GM12878 (cell line): ENCODE results near the gene CXCL1. TPM values are rescaled to one million over a fixed set of nuclear protein-coding genes. Genes with fewer than 3 reads are reported as not detected.

ENCODE experiments used
- ATAC-seq: fragments of 200-7000 bp; cut with Tn5 transposase; 3 replicates; pipeline ENCODE4 v1.9.1; 2020; ENCODE audit warnings: mild to moderate bottlenecking, moderate library complexity
- BruUV-seq: library from RNA; stranded (reverse); fragments of 400-500 nt; replicated peaks from 2 replicates; lab custom pipeline; 2021; lab: Mats Ljungman, UMichigan
- CTCF ChIA-PET: fragments of 300-600 bp; sonication (Branson Sonifier 250); formaldehyde crosslinking; extraction: SDS; loops from one replicate; lab custom pipeline; 2021; ENCODE audit warnings: inconsistent platforms; lab: Yijun Ruan, JAX
- POLR2A ChIA-PET: fragments of 350-600 bp; formaldehyde crosslinking; extraction: SDS; loops from one replicate; lab custom pipeline; 2021; ENCODE audit warnings: inconsistent platforms; lab: Charles Lee
- RAD21 ChIA-PET: fragments of 300-600 bp; sonication (Branson Sonifier 250); formaldehyde crosslinking; loops from one replicate; lab custom pipeline; 2023; ENCODE audit warnings: antibody characterized with exemption; ENCODE audit not compliant: unreplicated experiment; lab: Charles Lee
- SMC1A ChIA-PET: fragments of 300-600 bp; sonication (Branson Sonifier 250); formaldehyde crosslinking; loops from one replicate; lab custom pipeline; 2023; ENCODE audit not compliant: unreplicated experiment, uncharacterized antibody; lab: Charles Lee
- DNase-seq: peaks from one replicate; pipeline ENCODE4 v3.0.0-alpha.2; 2011; ENCODE audit warnings: low read depth, low spot score
- FAIRE-seq: peaks from 3 replicates; lab custom pipeline; 2011; peaks lifted over from hg19 to GRCh38; lab: Jason Lieb, UNC
- H2AFZ ChIP-seq: 2 replicates; pipeline ENCODE4 v1.6.0; 2011; ENCODE audit warnings: low read depth, low read length, control low read depth; ENCODE audit not compliant: control insufficient read depth
- H3K27ac ChIP-seq: 2 replicates; pipeline ENCODE4 v1.5.1; 2011; ENCODE audit warnings: control low read depth; ENCODE audit not compliant: control insufficient read depth, insufficient read depth
- H3K27me3 ChIP-seq, 2 experiments: replicated peaks in 1 of 2; 2 replicates each; pipeline versions ENCODE4 v1.6.0 to v1.6.1; 2011; ENCODE audit warnings: low read length in 1 of 2; ENCODE audit not compliant: control insufficient read depth in 2 of 2, insufficient read depth in 2 of 2
- H3K36me3 ChIP-seq, 2 experiments: 2 replicates each; pipeline ENCODE4 v1.5.1; 2011; ENCODE audit warnings: low read length in 1 of 2; ENCODE audit not compliant: control insufficient read depth in 2 of 2, insufficient read depth in 2 of 2
- H3K4me1 ChIP-seq: 2 replicates; pipeline ENCODE4 v1.6.1; 2011; ENCODE audit warnings: mild to moderate bottlenecking, low read length, moderate library complexity, mixed read lengths; ENCODE audit not compliant: control insufficient read depth, insufficient read depth
- H3K4me2 ChIP-seq: 2 replicates; pipeline ENCODE4 v1.6.0; 2011; ENCODE audit warnings: control low read depth; ENCODE audit not compliant: control insufficient read depth, insufficient read depth
- H3K4me3 ChIP-seq: fragments of 200-600 bp; sonication (generic); 2 replicates; pipeline ENCODE4 v1.5.1; 2016
- H3K79me2 ChIP-seq: 2 replicates; pipeline ENCODE4 v1.6.0; 2011; ENCODE audit warnings: low read length; ENCODE audit not compliant: control insufficient read depth, insufficient read depth
- H3K9ac ChIP-seq: 2 replicates; pipeline ENCODE4 v1.8.0; 2011; ENCODE audit warnings: low read length, control low read depth, mixed read lengths; ENCODE audit not compliant: control insufficient read depth, insufficient read depth
- H3K9me3 ChIP-seq: replicated peaks from 3 replicates; pipeline ENCODE4 v1.5.1; 2011; ENCODE audit warnings: mild to moderate bottlenecking, low read length; ENCODE audit not compliant: control insufficient read depth, insufficient read depth
- H4K20me1 ChIP-seq: 2 replicates; pipeline ENCODE4 v1.6.0; 2011; ENCODE audit not compliant: control insufficient read depth, insufficient read depth
- BRCA1 ChIP-seq: IDR thresholded peaks from 2 replicates; pipeline ENCODE4 v1.6.1; 2011; ENCODE audit warnings: low read depth, low read length, improper control_type of control experiment
- CTCF ChIP-seq, 3 experiments: IDR thresholded peaks in 2 of 3; conservative IDR thresholded peaks in 1 of 3; 2 replicates each; pipeline ENCODE4 v1.5.1; 2011; ENCODE audit warnings: low read depth in 3 of 3, low read length in 3 of 3, mild to moderate bottlenecking in 3 of 3, control low read depth in 2 of 3, moderate library complexity in 2 of 3, inconsistent platforms in 1 of 3, mixed read lengths in 1 of 3; ENCODE audit not compliant: control insufficient read depth in 2 of 3, insufficient read depth in 1 of 3; ENCODE audit errors: extremely low read depth in 1 of 3
- GATAD2B ChIP-seq: fragments of 450-650 bp; conservative IDR thresholded peaks from 2 replicates; pipeline ENCODE4 v1.6.1; 2017; ENCODE audit warnings: low read depth, mild to moderate bottlenecking, moderate library complexity
- SP1 ChIP-seq: IDR thresholded peaks from one replicate; pipeline ENCODE4 v1.6.1; 2011; ENCODE audit warnings: low read depth, low read length
- SREBF1 ChIP-seq: IDR thresholded peaks from 2 replicates; pipeline ENCODE4 v1.6.1; 2012; ENCODE audit warnings: mild to moderate bottlenecking, low read length
- ZNF24 ChIP-seq: fragments of 450-650 bp; IDR thresholded peaks from 2 replicates; pipeline ENCODE4 v1.6.1; 2017; ENCODE audit warnings: antibody characterized with exemption, mild to moderate bottlenecking
- in situ Hi-C: fragments of 300-500 bp; cut with MboI; formaldehyde crosslinking; loops from 9 replicates; pipeline ENCODE4 v1.14.3; 2018; ENCODE audit warnings: mixed read lengths
- intact Hi-C: fragments of 100-400 bp; cut with micrococcal nuclease; formaldehyde crosslinking; loops from one replicate; pipeline ENCODE4 v1.14.2; 2022; ENCODE audit not compliant: unreplicated experiment
- polyA plus RNA-seq, 11 experiments: library from polyadenylated mRNA; depleted of rRNA in 4 of 11; unstranded in 6 of 11; stranded (reverse) in 5 of 11; fragments of >200 nt; fragmentation: Nextera tagmentation in 4 of 11; fragmentation: Illumina TruSeq in 1 of 11; extraction: Ambion mirVana in 4 of 11; extraction: Trizol in 1 of 11; gene quantifications; 1 replicate in 1 of 11; 2 replicates in 10 of 11; pipeline versions ENCODE4 v1.2.1 to v1.2.3, GENCODE V29; 2011 to 2016; ENCODE audit warnings: inconsistent platforms in 2 of 11, missing spikeins in 2 of 11, low read depth in 1 of 11
- total RNA-seq, 4 experiments: library from RNA; depleted of rRNA in 3 of 4; stranded (reverse); fragments of >200 nt in 3 of 4; fragmentation: Illumina TruSeq in 1 of 4; extraction: Trizol in 1 of 4; gene quantifications; 2 replicates each; pipeline versions ENCODE4 v1.2.1 to v1.2.3, GENCODE V29; 2013 to 2021
- TF ChIP-seq, protein P1 (sequence below): fragments of 450-650 bp; formaldehyde crosslinking; IDR thresholded peaks from 2 replicates; pipeline ENCODE4 v1.5.0; 2022; ENCODE audit warnings: mild to moderate bottlenecking, missing genetic modification characterization
- TF ChIP-seq, protein P2 (sequence below): IDR thresholded peaks from 2 replicates; pipeline ENCODE4 v1.6.1; 2012; ENCODE audit warnings: improper control_type of control experiment, low read depth, low read length; ENCODE audit not compliant: insufficient replicate concordance

Gene CXCL1
- total and polyA plus RNA-seq, 10 of the 15 experiments (the other 5 are each of a cell fraction or from before 2014, with no cell fraction given), result not detected

DNA sequence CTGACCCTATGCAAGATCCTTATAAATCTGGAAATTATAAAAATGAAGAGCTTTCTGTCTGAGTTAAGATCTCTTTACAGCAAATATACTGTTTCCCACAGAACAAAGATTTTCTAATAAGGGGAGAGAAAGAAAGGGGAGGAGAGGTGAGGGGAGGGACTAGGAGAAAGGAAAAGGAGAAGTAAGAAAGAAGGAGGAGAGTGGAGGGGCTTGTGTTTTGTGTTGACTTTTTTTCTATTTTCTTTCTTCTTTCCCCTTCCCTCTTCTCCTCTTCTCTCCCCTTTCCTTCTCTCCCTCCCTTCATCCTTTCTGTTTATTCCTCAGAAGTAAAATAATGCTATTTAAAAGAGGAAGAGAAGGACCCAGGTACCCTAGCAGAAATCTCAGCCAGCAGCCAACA lies 26.5 kb upstream of the CXCL1 start:
- H3K79me2 ChIP-seq, result no peaks in the 10 kb centered on the region
- H3K9me3 ChIP-seq, result no peaks in the 10 kb centered on the region
- H3K4me2 ChIP-seq, result no peak overlapping the region
- RAD21 ChIA-PET, result no interaction called here
- H4K20me1 ChIP-seq, result no peaks in the 10 kb centered on the region
- no peaks in the 10 kb centered on the region for H3K4me1 ChIP-seq
- in situ Hi-C loops, result no loop called here
- FAIRE-seq (no peak), ATAC-seq (no peak), DNase-seq (no peak)
- H3K27me3 ChIP-seq, result no peaks in the 10 kb centered on the region; a peak in 1 of 4 replicates
- intact Hi-C loops, result no loop called here
- POLR2A ChIA-PET, result no interaction called here
- SMC1A ChIA-PET, result interaction anchor here (0.7 to 1.7 kb wide), 4 partner anchors 12 to 187 kb away, joined by 3 read pairs; no protein-coding TSS in a partner anchor
- H3K4me3 ChIP-seq, result no peak overlapping the region
- H3K27ac ChIP-seq, result no peak overlapping the region
- no TSS peak for BruUV-seq
- H2AFZ ChIP-seq, result no peak overlapping the region
- TF ChIP-seq, protein P1, sequence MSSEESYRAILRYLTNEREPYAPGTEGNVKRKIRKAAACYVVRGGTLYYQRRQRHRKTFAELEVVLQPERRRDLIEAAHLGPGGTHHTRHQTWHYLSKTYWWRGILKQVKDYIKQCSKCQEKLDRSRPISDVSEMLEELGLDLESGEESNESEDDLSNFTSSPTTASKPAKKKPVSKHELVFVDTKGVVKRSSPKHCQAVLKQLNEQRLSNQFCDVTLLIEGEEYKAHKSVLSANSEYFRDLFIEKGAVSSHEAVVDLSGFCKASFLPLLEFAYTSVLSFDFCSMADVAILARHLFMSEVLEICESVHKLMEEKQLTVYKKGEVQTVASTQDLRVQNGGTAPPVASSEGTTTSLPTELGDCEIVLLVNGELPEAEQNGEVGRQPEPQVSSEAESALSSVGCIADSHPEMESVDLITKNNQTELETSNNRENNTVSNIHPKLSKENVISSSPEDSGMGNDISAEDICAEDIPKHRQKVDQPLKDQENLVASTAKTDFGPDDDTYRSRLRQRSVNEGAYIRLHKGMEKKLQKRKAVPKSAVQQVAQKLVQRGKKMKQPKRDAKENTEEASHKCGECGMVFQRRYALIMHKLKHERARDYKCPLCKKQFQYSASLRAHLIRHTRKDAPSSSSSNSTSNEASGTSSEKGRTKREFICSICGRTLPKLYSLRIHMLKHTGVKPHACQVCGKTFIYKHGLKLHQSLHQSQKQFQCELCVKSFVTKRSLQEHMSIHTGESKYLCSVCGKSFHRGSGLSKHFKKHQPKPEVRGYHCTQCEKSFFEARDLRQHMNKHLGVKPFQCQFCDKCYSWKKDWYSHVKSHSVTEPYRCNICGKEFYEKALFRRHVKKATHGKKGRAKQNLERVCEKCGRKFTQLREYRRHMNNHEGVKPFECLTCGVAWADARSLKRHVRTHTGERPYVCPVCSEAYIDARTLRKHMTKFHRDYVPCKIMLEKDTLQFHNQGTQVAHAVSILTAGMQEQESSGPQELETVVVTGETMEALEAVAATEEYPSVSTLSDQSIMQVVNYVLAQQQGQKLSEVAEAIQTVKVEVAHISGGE (CRISPR knock-in tag), result no peak
- TF ChIP-seq GATAD2B (no peak), BRCA1 (no peak), CTCF (IDR thresholded peaks at IDR 0.05 in 2 of 3, conservative IDR thresholded peaks at IDR 0.05 in 1 of 3; ENCODE audit: control insufficient read depth in 2 of 3, extremely low read depth in 1 of 3, insufficient read depth in 1 of 3, low read depth in 3 of 3, low read length in 3 of 3) (no peak), SP1 (no peak), ZNF24 (no peak), SREBF1 (no peak)
- TF ChIP-seq, protein P2, sequence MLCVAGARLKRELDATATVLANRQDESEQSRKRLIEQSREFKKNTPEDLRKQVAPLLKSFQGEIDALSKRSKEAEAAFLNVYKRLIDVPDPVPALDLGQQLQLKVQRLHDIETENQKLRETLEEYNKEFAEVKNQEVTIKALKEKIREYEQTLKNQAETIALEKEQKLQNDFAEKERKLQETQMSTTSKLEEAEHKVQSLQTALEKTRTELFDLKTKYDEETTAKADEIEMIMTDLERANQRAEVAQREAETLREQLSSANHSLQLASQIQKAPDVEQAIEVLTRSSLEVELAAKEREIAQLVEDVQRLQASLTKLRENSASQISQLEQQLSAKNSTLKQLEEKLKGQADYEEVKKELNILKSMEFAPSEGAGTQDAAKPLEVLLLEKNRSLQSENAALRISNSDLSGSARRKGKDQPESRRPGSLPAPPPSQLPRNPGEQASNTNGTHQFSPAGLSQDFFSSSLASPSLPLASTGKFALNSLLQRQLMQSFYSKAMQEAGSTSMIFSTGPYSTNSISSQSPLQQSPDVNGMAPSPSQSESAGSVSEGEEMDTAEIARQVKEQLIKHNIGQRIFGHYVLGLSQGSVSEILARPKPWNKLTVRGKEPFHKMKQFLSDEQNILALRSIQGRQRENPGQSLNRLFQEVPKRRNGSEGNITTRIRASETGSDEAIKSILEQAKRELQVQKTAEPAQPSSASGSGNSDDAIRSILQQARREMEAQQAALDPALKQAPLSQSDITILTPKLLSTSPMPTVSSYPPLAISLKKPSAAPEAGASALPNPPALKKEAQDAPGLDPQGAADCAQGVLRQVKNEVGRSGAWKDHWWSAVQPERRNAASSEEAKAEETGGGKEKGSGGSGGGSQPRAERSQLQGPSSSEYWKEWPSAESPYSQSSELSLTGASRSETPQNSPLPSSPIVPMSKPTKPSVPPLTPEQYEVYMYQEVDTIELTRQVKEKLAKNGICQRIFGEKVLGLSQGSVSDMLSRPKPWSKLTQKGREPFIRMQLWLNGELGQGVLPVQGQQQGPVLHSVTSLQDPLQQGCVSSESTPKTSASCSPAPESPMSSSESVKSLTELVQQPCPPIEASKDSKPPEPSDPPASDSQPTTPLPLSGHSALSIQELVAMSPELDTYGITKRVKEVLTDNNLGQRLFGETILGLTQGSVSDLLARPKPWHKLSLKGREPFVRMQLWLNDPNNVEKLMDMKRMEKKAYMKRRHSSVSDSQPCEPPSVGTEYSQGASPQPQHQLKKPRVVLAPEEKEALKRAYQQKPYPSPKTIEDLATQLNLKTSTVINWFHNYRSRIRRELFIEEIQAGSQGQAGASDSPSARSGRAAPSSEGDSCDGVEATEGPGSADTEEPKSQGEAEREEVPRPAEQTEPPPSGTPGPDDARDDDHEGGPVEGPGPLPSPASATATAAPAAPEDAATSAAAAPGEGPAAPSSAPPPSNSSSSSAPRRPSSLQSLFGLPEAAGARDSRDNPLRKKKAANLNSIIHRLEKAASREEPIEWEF, result no peak
- CTCF ChIA-PET, result no interaction called here
- no peak overlapping the region for H3K9ac ChIP-seq
- no peaks in the 10 kb centered on the region for H3K36me3 ChIP-seq
